Measurements from ENCODE around the gene DPH1.
"Not testable (repeated sequence)": the region's sequence is repeated elsewhere in the genome, so short reads cannot be mapped to it uniquely, and the experiment has no call there.

The DPH1 gene

DNA sequence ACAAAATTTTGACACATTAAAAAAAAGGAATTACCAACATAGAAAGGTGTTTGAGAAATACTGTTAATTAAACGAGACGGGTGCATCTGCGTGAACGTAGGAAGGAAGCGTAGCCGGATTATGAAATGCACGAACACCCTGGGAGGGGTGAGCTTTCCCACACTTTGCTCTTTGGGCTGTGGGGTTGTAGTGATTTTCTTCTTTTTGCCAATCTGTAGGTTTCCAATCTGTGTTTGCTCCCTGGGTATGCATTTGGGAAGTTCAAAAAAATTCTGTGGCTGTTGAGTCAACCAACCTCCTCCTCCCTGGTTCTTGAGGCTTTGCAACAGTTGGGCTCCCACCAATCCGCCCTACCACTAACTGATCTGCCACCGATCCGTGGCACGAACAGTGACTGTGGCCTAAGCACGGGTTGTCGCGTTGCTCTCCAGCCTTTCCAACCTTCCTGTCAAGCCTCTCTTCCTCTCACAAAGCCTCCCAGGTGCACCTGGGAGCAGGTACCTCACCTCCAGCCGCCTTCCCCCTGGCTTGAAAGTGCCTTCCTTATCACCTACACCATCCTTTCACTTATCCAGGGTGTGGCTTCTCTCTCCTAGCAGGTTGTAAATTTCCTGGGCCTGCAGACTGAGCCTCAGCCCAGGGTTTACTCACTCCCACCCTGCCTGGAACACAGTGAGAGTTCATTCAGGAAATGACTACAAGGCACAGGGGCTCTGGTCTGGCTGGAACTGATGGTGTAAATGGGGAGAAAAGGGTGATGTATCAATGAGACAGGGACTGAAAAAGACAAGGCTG, 21.4 kb upstream of the DPH1 start:
- no peak for DNase-seq

DNA sequence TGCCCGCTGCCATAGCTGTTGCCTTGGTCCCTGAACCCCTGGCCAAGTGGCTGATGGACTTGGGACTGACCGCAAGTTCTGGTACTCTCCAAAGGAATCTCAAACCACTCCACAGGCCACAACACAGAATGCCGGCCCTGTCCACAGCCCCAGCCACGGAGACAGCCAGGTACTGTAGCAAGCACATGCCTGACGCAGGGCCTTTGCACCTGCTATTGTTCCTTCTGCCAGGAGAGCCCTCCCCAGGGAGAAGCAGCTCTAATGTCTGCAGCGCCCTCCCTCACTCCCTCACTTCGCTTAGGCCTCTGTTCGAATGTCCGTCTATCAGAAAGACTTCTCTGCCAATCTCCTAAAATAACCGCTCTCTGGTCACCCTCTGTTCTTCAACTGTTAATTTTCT, 20.2 kb upstream of the DPH1 start:
- DNase-seq, result no peak

DNA sequence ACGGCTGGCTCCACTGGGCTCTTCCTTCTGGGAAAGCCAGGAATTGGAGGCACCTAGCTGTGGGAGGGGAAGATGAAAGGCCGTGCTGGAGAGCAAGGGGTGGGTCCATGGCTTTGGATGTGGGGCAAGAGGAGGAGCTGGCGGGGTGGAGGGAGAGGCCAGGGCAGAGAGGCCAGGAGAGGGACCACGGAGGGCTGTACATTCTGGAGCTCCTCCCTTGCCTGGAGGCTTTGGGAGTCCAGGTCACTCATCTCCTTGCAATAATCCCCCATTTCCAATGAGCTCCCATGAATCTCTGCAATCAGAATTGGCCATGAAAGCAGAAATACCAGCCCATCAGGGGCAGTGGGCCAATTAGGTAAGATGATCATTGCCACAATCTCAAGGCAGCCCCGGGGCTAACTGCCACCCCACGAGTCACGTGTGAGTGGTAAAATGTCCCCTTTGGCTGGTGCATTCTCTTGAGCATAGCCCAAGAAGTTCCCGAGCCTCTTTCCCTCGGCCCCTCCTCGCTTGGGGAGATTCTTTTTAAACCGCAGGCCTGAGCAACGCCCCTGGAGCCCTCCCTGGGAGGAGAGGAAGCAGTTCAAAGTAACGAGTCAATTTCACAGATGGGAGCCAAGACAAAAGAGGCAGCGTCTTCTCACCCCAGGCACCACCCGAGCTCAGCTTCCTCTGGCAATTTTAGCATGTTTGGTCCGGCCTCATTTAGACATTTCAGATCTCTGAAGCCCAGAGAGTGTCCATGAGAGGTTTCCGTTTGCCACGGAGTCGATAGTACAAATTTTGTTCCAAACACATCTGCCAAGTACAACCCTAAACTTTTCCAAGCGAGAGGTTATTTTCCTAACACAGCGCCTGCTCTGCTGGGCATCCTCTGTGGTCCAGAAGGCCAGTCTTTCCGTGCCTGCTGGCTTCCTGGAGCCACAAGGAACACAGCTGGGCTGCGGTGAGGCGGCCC, 18.3 kb upstream of the DPH1 start:
- DNase-seq, result no peak

DNA sequence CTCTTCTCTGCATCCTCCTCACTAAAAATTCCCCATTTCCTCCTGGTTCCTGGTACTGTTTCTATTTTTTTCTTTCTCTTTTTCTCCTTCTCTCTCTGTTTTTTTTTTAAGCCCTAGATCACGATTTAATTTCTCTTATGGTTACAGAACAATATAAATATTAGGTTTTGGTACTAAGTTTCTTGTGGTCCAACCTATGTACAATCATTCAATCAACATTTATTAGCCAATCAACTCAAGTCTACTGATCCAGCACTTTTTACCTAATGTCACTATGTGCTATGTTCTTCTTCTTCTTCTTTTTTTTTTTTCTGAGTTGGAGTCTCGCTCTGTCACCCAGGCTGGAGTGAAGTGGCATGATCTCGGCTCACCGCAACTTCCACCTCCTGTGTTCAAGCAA, 17.5 kb upstream of the DPH1 start:
- no peak for DNase-seq

DNA sequence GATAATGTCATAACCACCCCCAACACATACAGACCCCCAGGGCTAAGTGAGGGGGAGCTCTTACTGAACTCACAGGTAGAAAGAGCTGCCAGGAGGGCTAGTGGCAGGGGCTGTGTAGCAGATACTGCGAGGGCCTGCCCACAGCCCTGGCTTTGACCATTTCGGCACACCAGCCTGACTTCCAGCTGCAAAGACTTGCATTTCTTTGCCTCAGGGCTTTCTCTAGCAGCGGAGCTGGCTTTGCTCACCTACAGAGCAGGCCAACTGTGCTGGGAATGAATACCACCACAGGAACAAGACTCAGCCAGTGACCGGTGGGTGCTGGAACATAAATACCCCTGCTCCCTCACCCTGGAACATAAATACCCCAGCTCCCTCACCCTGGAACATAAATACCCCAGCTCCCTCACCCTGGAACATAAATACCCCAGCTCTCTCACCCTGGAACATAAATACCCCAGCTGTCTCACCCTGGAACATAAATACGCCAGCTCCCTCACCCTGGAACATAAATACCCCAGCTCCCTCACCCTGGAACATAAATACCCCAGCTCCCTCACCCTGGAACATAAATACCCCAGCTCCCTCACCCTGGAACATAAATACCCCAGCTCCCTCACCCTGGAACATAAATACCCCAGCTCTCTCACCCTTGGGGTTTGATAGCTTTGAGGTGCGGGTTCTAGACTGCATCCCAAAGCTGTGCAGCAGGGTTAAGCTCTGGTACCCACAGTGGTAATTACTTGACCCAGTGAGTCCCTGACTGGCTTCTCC, 16.5 kb upstream of the DPH1 start:
- DNase-seq, result not testable (repeated sequence)

DNA sequence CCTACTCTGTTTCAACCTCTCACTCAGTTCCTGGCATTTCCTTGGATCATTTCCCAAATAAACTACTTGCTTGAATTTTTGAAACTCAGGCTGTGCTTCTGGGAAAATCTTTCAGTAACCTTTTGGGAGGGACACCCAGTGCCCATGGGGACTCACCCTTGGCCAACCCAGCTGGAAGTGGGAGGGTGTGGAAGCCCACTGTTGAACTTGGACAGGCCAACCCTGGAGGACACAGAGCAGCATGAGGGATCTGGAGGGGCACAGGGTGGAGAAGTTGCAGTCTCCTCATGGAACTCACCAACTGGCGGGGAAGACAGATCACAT, 16.0 kb upstream of the DPH1 start:
- no peak for DNase-seq

DNA sequence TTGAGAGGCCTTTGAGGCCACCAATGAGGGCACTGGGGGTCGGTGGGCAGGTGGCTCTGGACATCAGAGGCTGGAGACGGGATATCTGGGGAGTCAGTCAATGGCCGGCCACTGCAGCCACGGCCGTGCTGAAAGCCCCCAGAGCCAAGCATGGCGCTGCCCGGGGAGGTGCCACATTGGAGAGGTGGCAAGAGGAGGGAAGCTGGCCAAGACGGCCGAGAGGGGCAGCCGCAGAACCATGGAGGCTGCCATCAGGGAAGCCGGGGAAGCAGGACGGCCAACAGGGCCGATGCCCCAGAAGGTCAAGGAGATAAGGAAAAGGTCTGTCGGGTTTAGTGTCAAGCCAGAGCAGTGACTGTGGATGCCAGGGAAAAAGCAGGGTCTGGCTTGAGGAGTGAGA, 14.6 kb upstream of the DPH1 start:
- no peak for DNase-seq

DNA sequence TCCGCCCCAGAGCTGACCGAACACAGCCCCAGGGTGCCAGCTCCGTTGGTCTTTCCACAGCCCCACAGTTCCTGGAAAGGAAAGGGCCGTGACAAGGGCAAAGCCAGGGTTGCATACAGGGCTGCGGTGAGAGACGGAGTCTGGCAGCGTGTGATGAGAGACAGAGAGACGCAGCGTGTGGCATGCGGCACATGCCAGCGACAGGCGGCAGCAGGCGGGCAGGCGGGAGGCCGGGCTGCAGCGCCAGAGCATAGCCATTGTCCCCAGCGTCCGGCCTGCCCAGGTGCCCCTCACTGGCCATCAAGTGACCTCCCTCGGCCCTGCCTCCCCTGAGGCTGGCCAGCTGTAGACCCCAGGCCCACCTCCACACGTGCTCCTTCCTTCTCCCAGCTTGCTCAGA, 13.5 kb upstream of the DPH1 start:
- no peak for DNase-seq

DNA sequence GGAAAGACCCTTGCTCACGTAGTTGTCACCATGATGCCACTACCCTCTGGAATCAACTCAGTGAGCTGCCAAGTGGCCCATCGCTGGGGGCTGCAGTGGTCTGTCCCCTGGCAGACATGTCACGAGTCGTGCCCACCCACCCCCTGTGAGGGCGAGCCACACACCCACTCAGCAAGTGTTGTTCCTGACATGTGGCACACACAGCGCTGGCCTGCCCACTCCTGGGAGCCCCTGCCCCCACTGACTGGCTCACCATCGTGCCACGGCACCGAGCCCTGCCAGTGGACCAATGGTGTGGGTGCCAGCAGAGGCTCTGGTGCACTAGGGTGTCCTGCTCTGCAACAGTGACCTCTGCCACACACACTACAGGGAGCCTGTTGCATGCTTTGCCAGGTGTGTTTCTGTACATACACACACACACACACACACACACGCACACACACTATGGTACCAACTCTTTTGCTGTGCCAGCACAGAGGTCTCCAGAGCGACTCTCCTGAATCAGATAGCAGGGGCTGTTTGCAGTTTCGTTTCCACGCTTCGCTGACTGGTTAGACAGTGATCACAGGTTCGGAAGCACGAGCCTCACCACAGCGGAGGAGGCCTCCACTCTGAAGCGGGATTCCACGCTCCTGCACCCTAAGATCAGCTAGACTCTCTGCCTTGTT, 12.5 kb upstream of the DPH1 start:
- DNase-seq, result no peak

DNA sequence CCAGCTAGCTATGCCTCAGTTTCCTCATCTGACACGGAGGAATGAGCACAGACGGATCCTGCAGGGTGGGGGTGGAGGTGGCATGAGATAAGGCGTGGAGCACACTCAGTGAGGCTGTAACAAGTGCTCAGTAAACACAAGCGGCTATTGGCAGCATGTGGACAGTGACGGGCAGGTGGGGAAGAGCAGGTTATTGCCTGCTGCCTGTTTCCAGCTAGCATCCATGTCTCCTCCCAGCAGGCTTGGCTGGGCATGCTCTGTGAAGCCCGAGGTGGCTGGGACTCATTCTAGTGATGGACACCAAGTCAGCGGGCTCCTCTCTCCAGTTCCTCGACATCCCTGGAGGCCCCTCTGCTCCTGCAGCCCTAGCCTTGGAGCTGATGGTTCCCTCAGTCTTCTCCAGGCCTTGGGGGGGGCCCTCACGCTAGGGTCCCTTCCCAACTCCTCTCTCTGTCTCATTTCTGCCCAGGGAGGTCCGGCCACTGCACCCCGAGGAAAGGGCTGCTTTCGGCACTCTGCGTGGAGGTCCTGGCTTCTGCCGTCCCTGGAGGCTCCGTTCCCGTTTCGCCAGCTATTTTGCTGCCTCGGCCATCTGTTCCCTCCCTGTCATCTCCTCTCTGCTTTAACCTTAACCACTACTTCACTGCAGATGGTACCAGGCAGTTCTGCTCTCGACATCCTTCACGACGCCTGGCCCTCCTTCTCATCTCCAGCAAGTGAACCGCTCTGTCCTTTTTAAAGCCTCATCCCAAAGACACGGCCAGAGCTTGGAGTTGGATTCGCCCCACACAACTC, 11.0 kb upstream of the DPH1 start:
- peak; percentile 89 to 90 for DNase-seq

DNA sequence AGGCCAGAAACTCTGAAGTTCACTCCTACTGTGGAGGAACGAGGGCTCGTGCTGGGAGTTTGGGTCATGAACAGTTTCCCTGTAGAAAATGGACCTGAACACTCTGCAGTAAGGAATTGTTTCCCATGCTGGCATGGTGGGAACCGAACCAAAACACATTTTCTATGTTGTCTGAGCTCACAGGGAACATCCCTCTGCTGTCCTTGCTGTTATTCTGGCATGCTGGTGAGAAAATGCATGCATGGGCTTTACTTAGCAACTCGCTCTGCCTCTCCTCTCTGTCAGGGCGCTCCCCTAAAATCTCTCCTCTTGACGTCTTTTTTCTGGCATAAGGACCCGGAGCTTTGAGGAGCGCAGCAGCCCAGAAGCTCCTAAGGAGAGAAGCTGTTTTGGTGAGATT, 10.2 kb upstream of the DPH1 start:
- no peak for DNase-seq

DNA sequence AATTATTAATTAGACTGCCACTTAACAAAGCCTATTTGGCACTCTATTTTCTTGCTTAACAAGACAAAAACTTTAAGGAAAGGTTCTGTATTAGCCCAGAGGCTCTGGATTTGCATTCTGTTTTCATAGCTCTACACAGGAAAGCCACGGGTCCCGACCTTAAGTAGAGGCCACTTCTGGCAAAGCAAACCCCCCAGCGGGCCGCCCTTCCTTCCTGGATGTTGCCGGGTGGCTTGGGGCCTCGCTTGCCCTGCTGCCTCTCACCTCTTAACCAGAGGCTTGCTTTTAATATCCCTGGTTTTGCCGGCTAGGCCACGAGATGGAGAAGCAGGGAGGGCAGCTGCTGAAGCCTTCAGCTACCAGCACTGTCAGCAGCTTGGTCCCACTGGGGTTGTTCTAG, 9.2 kb upstream of the DPH1 start:
- DNase-seq, result no peak

DNA sequence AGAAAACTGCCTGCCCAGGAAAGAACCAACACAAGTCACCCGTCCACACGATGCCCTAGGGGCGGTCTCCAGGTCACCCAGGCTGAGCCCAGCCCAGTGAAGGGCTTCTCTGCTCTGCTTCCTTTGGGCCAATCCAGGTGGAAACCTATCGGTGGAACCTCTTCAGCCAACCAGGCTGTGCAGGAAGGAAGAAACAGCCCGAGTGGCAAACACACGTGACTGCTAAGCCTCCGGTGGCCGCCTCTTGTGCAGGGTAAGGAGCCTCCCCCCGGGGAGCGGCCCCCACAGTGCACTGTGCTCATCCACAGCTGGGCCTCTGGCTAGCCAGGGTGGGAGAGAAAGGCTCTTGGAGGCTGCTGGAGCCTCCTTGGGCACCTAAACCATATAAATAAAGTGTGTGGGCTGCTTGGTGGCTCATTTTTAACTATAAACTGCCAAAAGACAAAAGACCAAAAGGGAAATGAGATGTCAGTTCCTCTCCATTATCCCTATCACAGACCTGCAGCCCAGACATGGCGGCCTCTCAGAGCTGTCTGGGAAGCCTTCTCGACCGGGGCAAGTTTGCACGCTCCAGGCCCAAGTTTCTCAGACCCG, 7.2 kb upstream of the DPH1 start:
- DNase-seq, result no peak

DNA sequence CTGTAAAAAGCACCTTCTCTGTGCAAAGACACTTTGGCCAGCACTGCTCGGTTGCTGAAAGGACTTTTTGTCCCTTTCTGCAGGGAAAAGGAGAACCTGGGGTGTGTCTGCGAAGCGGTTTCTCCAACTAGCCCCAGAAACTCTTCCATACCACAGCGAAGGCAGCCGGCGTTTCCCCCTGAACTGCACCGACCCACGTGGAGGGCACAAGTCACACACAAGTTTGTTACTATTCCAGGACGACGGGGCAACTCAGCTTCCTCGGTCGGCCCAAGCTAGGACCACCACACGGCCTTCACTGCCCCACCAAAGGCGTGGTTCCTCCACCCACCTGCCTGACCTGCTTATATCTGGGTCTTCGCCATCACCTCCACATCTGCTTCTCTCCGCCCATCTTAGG, 6.7 kb upstream of the DPH1 start:
- no peak for DNase-seq

DNA sequence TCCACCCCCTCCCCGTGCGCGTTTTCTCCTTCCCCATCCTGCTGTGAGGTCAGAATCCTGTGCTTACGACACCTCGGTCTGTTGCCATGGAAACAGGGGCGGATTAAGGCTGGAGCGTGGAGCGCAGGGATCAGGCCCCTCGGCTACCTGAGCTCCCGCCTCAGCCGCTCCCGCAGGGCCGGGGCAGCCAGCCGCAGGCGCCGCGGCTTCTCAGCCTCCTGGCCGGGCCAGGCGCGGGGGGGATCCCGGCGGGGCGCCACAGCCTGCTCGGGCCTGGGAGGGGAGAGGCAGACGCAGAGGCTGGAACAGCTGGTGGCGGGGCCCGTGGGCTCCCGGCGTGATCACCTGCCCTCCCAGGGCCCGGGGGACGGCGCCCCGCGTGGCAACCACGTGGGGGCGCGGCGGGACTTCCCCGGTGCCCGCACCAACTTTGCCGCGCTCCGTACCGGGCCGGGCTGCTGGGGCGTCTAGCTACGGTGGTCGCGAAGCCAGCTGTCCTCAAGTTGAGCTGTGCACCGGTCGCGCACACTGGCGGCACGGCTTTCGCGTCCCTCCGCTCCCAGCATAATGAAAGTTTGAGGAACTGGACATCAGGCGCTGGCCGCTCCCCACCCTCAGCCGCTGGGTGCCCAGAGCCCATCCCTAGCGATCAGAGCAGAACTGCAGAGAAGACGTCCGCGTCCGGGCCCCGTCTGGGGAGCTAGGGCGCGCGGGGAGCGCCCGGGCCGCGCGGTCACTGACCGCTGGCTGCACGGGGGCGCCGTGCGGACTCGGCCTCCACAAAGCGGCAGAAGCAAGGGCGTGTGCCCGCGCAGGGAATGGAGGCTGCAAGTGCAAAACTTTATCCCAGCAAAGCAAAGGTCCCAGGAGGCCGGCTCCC, 6.0 kb upstream of the DPH1 start:
- DNase-seq, result no peak

DNA sequence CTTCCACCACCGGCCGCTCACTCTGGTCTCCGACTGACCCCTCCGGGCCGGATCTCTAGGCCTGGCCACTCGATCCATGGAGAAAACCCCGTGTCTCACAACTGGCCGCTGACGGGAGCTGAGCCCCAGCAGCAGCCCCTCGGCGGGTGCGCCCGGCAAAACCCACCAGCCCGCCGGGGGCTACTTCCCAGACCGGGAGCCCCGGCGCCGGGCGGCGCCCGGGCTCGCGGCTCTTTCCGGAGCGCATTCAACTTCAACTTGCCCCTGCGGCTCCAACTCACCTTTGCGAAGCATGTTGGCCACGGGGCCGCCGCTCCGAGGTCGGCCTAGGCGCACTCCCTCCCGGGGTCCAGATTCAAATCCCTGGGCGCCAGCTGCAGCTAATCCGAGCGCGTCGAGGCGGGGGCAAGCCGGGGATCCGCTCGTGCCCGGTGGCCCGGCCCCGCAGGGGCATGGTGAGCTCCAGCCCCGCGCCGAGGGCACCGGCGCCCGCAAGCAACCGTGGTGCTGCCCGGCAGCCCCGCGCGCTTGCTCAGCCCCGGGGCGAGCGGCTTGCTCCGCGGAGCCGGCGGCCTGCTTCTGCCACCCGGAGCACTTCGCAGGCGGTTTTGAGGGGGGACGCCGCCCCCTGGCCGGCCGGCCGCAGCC, 5.3 kb upstream of the DPH1 start:
- DNase-seq, result no peak

DNA sequence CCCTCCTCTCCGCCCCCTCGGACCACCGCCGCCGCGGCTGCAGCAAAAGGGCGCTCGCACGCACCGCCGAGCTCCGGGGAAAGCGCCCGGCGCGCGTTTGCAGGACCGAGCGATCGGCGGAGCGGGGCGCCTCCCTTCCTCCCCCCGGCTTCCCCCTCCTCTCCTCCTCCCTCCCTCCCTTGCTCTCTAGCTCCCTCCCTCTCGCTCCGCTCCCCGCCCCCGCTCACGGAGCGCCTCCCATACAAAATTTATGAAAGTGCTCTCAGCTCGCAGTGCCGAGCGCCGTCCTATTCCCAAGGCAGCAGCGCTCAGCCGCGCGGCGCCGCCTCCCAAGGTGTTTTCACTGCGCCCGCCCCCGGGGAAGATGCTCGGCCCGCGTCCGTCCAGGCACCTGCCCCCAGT, 4.7 kb upstream of the DPH1 start, which contains the start of gene RTN4RL1:
Gene RTN4RL1, minus strand, starts transcription at position 115 of the 402 bp plus-strand sequence. CDS start 469 bp downstream, outside the sequence.
- peak; percentile 44 to 63 for DNase-seq

DNA sequence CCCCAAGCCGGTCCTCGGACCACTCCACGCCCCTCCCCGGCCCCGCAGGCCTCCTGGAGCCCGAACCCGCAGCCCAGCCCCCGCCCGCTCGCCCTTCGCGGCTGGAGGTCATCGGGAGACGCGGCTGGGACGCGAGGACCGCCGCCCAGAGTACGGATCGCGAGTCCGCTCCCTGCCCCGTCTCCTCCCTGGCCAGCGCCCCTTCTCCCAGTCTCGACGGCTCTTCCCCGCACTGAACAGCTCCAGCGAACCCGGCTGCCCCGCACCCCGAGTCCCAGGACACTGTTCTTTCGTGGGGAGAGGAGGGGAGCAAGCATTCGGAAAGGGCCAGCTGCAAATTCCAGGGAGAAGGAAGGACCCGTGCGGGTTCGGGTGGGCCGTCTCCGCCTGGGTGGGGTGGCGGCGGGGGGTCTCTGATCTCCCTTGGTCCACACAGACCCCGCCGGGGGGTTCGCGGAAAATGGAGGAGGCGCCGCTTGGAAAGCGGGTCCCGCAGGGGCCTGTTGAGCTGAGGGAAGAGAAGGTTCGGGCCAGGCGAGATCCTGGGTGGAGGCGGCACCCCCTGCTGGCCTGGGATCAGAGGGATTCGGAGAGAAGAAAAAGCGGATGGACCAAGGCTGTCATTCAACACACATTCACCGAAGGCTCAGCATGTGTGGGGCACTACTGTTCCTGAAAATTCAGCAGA, 4.2 kb upstream of the DPH1 start:
- DNase-seq, result peak; percentile 83 to 88

DNA sequence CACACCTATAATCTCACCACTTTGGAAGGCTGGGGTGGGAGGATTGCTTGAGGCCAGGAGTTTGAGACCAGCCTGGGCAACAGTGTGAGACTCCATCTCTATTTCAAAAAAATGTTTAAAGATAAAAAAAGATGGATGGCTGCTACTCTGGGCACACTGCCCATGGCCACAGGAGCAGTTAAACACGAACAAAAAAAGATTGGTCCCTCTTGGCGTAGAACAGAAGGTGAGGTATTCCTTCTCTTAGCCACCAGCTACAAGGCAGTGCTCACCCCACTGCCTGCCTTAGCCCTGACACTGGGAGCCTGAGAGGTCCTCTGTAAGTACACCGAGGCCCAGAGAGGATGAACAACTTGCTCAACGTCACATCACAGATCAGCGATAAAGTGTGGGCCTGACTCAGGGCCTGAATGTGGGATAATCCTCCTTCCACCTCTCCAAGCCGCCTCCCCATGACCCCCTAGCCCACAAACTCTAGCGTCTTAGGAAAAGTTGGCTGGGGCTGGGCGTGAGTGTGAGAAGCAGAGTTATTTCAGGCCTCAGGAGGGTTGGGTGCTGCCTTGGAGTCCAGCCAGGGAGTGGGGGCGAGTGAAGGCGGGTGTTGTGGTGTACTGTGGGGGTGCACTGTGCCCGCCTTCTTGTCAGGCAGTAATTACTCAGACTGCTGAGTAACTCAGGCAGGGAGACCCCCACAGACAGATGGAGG, 2.3 kb upstream of the DPH1 start:
- DNase-seq, result no peak
